HL-60 (cell line): ENCODE results near the gene TENM4.

Source experiments
- POLR2AphosphoS5 ChIP-seq: IDR thresholded peaks from 2 replicates; pipeline ENCODE4 v1.6.1; 2012; ENCODE audit warnings: low read depth
- TF ChIP-seq, protein P1 (sequence below): IDR thresholded peaks from one replicate; pipeline ENCODE4 v1.5.1; 2011; ENCODE audit warnings: low read length, control low read depth, inconsistent platforms; ENCODE audit not compliant: insufficient read depth

DNA sequence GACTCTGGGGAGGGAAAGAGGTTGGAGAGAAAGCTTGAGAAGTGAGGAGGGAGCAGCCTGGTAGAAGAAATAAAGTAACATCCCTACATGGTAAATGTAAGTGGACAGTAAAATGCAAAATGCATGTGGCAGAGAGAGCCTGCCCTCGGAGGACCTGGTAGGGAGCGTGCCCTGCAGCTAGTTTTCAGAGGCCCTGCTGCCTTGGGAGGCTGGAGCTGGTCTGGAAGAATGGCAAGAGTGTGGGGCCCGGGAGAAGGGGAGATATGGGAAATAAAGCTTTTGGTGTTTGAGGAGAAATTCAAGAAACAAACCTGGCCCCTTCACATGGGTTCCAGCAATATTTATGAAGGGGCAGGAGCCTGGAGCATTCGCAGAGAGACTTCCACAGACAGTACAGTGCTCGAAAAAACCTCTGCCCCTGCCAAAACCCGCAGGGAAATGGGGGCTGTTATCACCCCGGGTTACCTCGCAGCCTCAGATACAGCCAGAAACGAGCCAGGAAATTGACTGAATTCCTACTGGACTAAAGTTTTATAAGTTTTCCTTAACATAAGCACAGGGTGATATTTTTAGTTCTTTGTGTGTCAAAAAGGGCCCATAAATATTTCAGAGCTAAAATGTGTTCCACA is 363.0 kb downstream of the TENM4 start:
- TF ChIP-seq, protein P1, sequence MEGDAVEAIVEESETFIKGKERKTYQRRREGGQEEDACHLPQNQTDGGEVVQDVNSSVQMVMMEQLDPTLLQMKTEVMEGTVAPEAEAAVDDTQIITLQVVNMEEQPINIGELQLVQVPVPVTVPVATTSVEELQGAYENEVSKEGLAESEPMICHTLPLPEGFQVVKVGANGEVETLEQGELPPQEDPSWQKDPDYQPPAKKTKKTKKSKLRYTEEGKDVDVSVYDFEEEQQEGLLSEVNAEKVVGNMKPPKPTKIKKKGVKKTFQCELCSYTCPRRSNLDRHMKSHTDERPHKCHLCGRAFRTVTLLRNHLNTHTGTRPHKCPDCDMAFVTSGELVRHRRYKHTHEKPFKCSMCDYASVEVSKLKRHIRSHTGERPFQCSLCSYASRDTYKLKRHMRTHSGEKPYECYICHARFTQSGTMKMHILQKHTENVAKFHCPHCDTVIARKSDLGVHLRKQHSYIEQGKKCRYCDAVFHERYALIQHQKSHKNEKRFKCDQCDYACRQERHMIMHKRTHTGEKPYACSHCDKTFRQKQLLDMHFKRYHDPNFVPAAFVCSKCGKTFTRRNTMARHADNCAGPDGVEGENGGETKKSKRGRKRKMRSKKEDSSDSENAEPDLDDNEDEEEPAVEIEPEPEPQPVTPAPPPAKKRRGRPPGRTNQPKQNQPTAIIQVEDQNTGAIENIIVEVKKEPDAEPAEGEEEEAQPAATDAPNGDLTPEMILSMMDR: no peak
- no peak for TF ChIP-seq POLR2AphosphoS5
